Keratinocyte (primary cell): ENCODE results near the gene ANKMY2.

Source experiments
- CTCF ChIP-seq, 3 experiments: IDR thresholded peaks in 1 of 3; conservative IDR thresholded peaks in 1 of 3; optimal IDR thresholded peaks in 1 of 3; 2 replicates in 2 of 3; 3 replicates in 1 of 3; pipeline versions ENCODE3 to v1.5.1; 2011; ENCODE audit warnings: low read length in 3 of 3, mild to moderate bottlenecking in 3 of 3, moderate library complexity in 2 of 3, control low read depth in 1 of 3, inconsistent platforms in 1 of 3; ENCODE audit not compliant: insufficient read depth in 2 of 3; ENCODE audit errors: extremely low read depth in 1 of 3
- EZH2 ChIP-seq: IDR thresholded peaks from one replicate; pipeline ENCODE4 v1.6.1; 2012; ENCODE audit warnings: inconsistent platforms, mild to moderate bottlenecking, low read length, moderate library complexity

- TF ChIP-seq CTCF (optimal IDR thresholded peaks at IDR 0.05 in 1 of 3, IDR thresholded peaks at IDR 0.05 in 1 of 3, conservative IDR thresholded peaks at IDR 0.05 in 1 of 3; ENCODE audit: extremely low read depth in 1 of 3, insufficient read depth in 2 of 3, low read length in 3 of 3) = no peak
- TF ChIP-seq EZH2 = no peak
Measured at GRCh38 chr7:16636555-16637101, 8.9 kb downstream of the ANKMY2 start.
